ENCODE results near the gene GNG12. TPM values are rescaled to one million over a fixed set of nuclear protein-coding genes. Genes with fewer than 3 reads are reported as not detected.

The GNG12 gene
- total and polyA plus RNA-seq, 9 of the 15 experiments (the other 6 are each of a cell fraction or from before 2014, with no cell fraction given), result 2.6 to 6.0 (median 4.1) TPM

DNA sequence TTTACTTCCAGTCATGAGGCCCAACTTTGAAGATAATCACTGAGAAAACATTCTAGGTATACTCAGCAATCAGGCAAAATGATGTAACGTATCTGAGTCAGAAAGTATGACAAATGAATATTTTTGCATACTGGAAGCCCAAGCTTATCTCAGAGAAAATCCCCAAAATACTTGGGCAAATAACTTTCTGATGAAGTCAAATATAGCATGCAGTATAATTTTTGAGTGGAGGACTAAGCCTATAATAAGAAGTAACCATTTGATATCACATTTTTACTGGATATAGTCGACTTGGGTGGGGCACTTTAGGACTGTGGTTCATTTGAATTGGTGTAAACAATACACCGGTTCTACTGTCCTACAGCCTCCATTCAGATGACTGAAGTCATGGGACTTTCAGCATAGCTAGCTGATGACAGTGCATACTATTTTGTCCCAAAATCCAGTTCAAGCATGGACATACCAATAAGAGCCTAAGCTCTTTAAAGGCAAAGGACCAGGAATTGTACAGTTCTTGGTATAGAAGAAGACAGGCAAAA, 150.5 kb downstream of the GNG12 start (continued):
- no peak for TF ChIP-seq SRF (CRISPR knock-in tag; IDR thresholded peaks at IDR 0.05)
- peak; percentile 59; the same call in 1 of the 2 replicates for TF ChIP-seq GATAD2B (IDR thresholded peaks at IDR 0.05; ENCODE audit: borderline replicate concordance)
- no peak for TF ChIP-seq NR4A1 (CRISPR knock-in tag; IDR thresholded peaks at IDR 0.05)
- TF ChIP-seq NR4A1 (tag; IDR thresholded peaks at IDR 0.05), result no peak
- TF ChIP-seq LCOR (CRISPR knock-in tag; IDR thresholded peaks at IDR 0.05), result peak; percentile 89; the same call in 1 of the 2 replicates

DNA sequence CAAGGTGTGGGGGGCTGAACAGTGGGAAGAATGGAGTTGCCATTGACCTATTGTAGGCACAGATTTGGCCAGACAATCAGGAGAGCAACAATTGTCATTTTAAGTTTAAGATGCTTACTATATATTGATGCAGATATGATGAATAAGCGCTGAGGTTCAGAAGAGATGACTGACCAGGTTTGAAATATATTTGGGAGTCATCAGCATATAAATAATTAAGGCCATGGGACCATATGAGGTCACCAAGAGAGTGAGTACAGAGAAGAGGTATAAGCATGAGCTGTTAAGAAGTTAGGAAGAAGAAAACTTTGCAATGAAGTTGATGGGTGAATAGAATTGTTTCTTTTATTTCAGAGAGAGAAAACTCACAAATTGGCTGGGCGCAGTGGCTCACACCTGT, 152.8 kb downstream of the GNG12 start:
- Histone ChIP-seq H3K9ac (ENCODE audit: insufficient read depth in 1 of 2, low read depth in 2 of 2, low read length in 2 of 2) (no peak overlapping the region), H3K79me2 (ENCODE audit: control insufficient read depth, insufficient read depth, low read length) (peaks cover 11% of the 10 kb centered on the region), H4K20me1 (replicated peaks; ENCODE audit: control insufficient read depth, insufficient read depth, low read length) (no peaks in the 10 kb centered on the region), H2AFZ (ENCODE audit: low read depth, low read length) (no peak overlapping the region), H3K4me1 (replicated peaks in 1 of 2; ENCODE audit: control insufficient read depth in 2 of 2, insufficient read depth in 2 of 2, low read length in 2 of 2) (peaks cover 7 to 21% of the 10 kb centered on the region in 2 experiments; a peak in 4 of 5 replicates), H3K4me2 (ENCODE audit: insufficient read depth, low read length) (no peak overlapping the region), H3K9me1 (ENCODE audit: control insufficient read depth, insufficient read depth, low read length) (no peaks in the 10 kb centered on the region), H3K9me3 (replicated peaks; ENCODE audit: control insufficient read depth, insufficient read depth, low read depth, low read length) (no peaks in the 10 kb centered on the region), H3K4me3 (no peak overlapping the region), H3K36me3 (ENCODE audit: control insufficient read depth, insufficient read depth, low read length) (no peaks in the 10 kb centered on the region; the same call in 2 of the 3 replicates), H3K27me3 (ENCODE audit: control insufficient read depth in 2 of 2, insufficient read depth in 2 of 2, low read length in 2 of 2) (no peaks in the 10 kb centered on the region), H3K27ac (ENCODE audit: extremely low read depth, low read depth, low read length) (no peak overlapping the region)
- in situ Hi-C loops (cut with MboI) (no loop called here), intact Hi-C loops (cut with micrococcal nuclease) (loop anchor here (10.0 kb wide), 1 partner anchor 246 kb away; the partner anchor contains the start of gene SERBP1)
- no TSS peak for BruUV-seq (replicated peaks)
- ATAC-seq (no peak), DNase-seq (ENCODE audit: extremely low read depth in 1 of 4, low spot score in 3 of 4) (no peak), FAIRE-seq (no peak)
- TF ChIP-seq SUPT5H (IDR thresholded peaks at IDR 0.05), result no peak
- no peak for TF ChIP-seq FOS (IDR thresholded peaks at IDR 0.05; ENCODE audit: extremely low read depth, insufficient read length)
- TF ChIP-seq MCM2 (IDR thresholded peaks at IDR 0.05; ENCODE audit: low read depth), result no peak
- POLR2A ChIA-PET, result interaction anchor here (1.4 kb wide), 1 partner anchor 13 kb away, joined by 4 read pairs; no protein-coding TSS in a partner anchor
- WGBS (ENCODE audit: insufficient coverage, low coverage, missing lambda C conversion rate), result 81% methylated on average over 2 of the region's 2 CpGs
- CTCF ChIA-PET (ENCODE audit: low intra/inter-chr PET ratio), result no interaction called here

All from K562 (cell line).